ENCODE measurements around the gene SAMM50.

SAMM50 gene

GRCh38 chr22:44033287-44033686, 78.0 kb downstream of the SAMM50 start:
- DNase-seq, result no peak
- H3K27me3 ChIP-seq (replicated peaks), result no peaks in the 10 kb centered on the region
- no peak overlapping the region for H3K4me3 ChIP-seq (ENCODE audit: low read depth, low read length)
- TF ChIP-seq CTCF (IDR thresholded peaks at IDR 0.05; ENCODE audit: low read depth, low read length, missing control alignments), result no peak
- H3K36me3 ChIP-seq (replicated peaks), result no peaks in the 10 kb centered on the region
- no peak overlapping the region for H3K27ac ChIP-seq
- in situ Hi-C loops (cut with HindIII; ENCODE audit: low pct_ligation_motif_present, low sequenced_read_pairs), result no loop called here

- no peak for TF ChIP-seq CTCF (IDR thresholded peaks at IDR 0.05; ENCODE audit: low read depth, low read length, missing control alignments)
- Histone ChIP-seq H3K4me3 (ENCODE audit: low read depth, low read length) (no peak overlapping the region), H3K27ac (no peak overlapping the region), H3K27me3 (replicated peaks) (no peaks in the 10 kb centered on the region), H3K36me3 (replicated peaks) (no peaks in the 10 kb centered on the region)
- in situ Hi-C loops (cut with HindIII; ENCODE audit: low pct_ligation_motif_present, low sequenced_read_pairs), result no loop called here
- DNase-seq, result peak; percentile 53
Measured at GRCh38 chr22:44033694-44034093, 78.5 kb downstream of the SAMM50 start.

GRCh38 chr22:44037519-44038375, 82.5 kb downstream of the SAMM50 start:
- H3K27me3 ChIP-seq (replicated peaks), result no peaks in the 10 kb centered on the region
- H3K4me3 ChIP-seq (ENCODE audit: low read depth, low read length), result no peak overlapping the region
- no peaks in the 10 kb centered on the region for H3K36me3 ChIP-seq (replicated peaks)
- peak; percentile 90 for DNase-seq
- H3K27ac ChIP-seq, result peak overlapping the region; percentile 46
- TF ChIP-seq CTCF (IDR thresholded peaks at IDR 0.05; ENCODE audit: low read depth, low read length, missing control alignments), result no peak
- in situ Hi-C loops (cut with HindIII; ENCODE audit: low pct_ligation_motif_present, low sequenced_read_pairs), result no loop called here

GRCh38 chr22:44039566-44040171, 84.4 kb downstream of the SAMM50 start:
- no peak for DNase-seq
- TF ChIP-seq CTCF (IDR thresholded peaks at IDR 0.05; ENCODE audit: low read depth, low read length, missing control alignments), result no peak
- no peaks in the 10 kb centered on the region for H3K27me3 ChIP-seq (replicated peaks)
- H3K36me3 ChIP-seq (replicated peaks), result no peaks in the 10 kb centered on the region
- H3K4me3 ChIP-seq (ENCODE audit: low read depth, low read length), result no peak overlapping the region
- no peak overlapping the region for H3K27ac ChIP-seq
- in situ Hi-C loops (cut with HindIII; ENCODE audit: low pct_ligation_motif_present, low sequenced_read_pairs), result no loop called here

GRCh38 chr22:44042249-44043218, 87.3 kb downstream of the SAMM50 start:
- Histone ChIP-seq H3K27ac (no peak overlapping the region), H3K27me3 (replicated peaks) (no peaks in the 10 kb centered on the region), H3K36me3 (replicated peaks) (no peaks in the 10 kb centered on the region), H3K4me3 (ENCODE audit: low read depth, low read length) (no peak overlapping the region)
- in situ Hi-C loops (cut with HindIII; ENCODE audit: low pct_ligation_motif_present, low sequenced_read_pairs), result no loop called here
- no peak for TF ChIP-seq CTCF (IDR thresholded peaks at IDR 0.05; ENCODE audit: low read depth, low read length, missing control alignments)
- DNase-seq, result no peak

Data from brain microvascular endothelial cell (primary cell).